Endothelial cell of umbilical vein (primary cell): ENCODE results near the gene NFIL3. TPM values are rescaled to one million over a fixed set of nuclear protein-coding genes. Genes with fewer than 3 reads are reported as not detected.

Source experiments
- BruUV-seq: library from RNA; stranded (reverse); fragments of 400-500 nt; replicated peaks from 2 replicates; lab custom pipeline; 2021; lab: Mats Ljungman, UMichigan
- CTCF ChIA-PET: fragments of 300-600, 350-600 bp; sonication (Branson Sonifier 250); formaldehyde crosslinking; loops from one replicate; lab custom pipeline; 2021; ENCODE audit warnings: antibody characterized with exemption, inconsistent platforms; lab: Charles Lee
- POLR2A ChIA-PET: fragments of 300-600, 350-600 bp; sonication (Branson Sonifier 250); formaldehyde crosslinking; loops from one replicate; lab custom pipeline; 2021; ENCODE audit warnings: antibody characterized with exemption, inconsistent platforms; lab: Charles Lee
- DNase-seq: peaks from one replicate; pipeline ENCODE4 v3.0.0-alpha.2; 2011; ENCODE audit warnings: low read depth, low spot score
- FAIRE-seq: peaks from 2 replicates; lab custom pipeline; 2011; peaks lifted over from hg19 to GRCh38; lab: Jason Lieb, UNC
- H2AFZ ChIP-seq: 2 replicates; pipeline ENCODE4 v1.6.0; 2012; ENCODE audit warnings: low read depth, low read length, control low read depth, inconsistent platforms
- H3K27ac ChIP-seq: 2 replicates; pipeline ENCODE4 v1.5.1; 2011; ENCODE audit warnings: low read depth, mild to moderate bottlenecking, control low read depth, low read length, moderate library complexity; ENCODE audit not compliant: insufficient read depth
- H3K27me3 ChIP-seq, 2 experiments: 2 replicates each; pipeline versions ENCODE4 v1.6.0 to v1.6.1; 2011; ENCODE audit warnings: low read length in 2 of 2, mixed read lengths in 1 of 2; ENCODE audit not compliant: control insufficient read depth in 2 of 2, insufficient read depth in 2 of 2
- H3K36me3 ChIP-seq, 2 experiments: 2 replicates in 1 of 2; 3 replicates in 1 of 2; pipeline ENCODE4 v1.5.1; 2011; ENCODE audit warnings: low read length in 2 of 2, mild to moderate bottlenecking in 1 of 2, moderate library complexity in 1 of 2; ENCODE audit not compliant: control insufficient read depth in 2 of 2, insufficient read depth in 2 of 2; ENCODE audit errors: extremely low read depth in 1 of 2
- H3K4me1 ChIP-seq: 3 replicates; pipeline ENCODE4 v1.5.1; 2011; ENCODE audit warnings: mild to moderate bottlenecking, low read length; ENCODE audit not compliant: control insufficient read depth, insufficient read depth; ENCODE audit errors: extremely low read depth
- H3K4me2 ChIP-seq: 2 replicates; pipeline ENCODE4 v1.6.1; 2011; ENCODE audit warnings: low read length, control low read depth, mixed read lengths; ENCODE audit not compliant: insufficient read depth
- H3K4me3 ChIP-seq, 3 experiments: fragments of 200-600 bp in 1 of 3; sonication (generic), shearing (Covaris generic) in 1 of 3; replicated peaks in 1 of 3; 2 replicates each; pipeline ENCODE4 v1.5.1; 2011 to 2016; ENCODE audit warnings: control low read depth in 3 of 3, low read length in 3 of 3, mild to moderate bottlenecking in 2 of 3, inconsistent platforms in 1 of 3, low read depth in 1 of 3, moderate library complexity in 1 of 3; ENCODE audit not compliant: insufficient read depth in 1 of 3
- H3K79me2 ChIP-seq: 2 replicates; pipeline ENCODE4 v1.6.0; 2012; ENCODE audit warnings: low read length, inconsistent platforms; ENCODE audit not compliant: control insufficient read depth, insufficient read depth
- H3K9ac ChIP-seq: replicated peaks from 2 replicates; pipeline ENCODE3; 2011; ENCODE audit warnings: low read length, control low read depth; ENCODE audit not compliant: insufficient read depth; ENCODE audit errors: extremely low read depth
- H3K9me1 ChIP-seq: replicated peaks from 3 replicates; pipeline ENCODE4 v1.6.0; 2011; ENCODE audit warnings: mild to moderate bottlenecking, low read length; ENCODE audit not compliant: control insufficient read depth, insufficient read depth; ENCODE audit errors: extremely low read depth
- H3K9me3 ChIP-seq: replicated peaks from 2 replicates; pipeline ENCODE4 v1.5.1; 2012; ENCODE audit warnings: low read length, inconsistent platforms; ENCODE audit not compliant: control insufficient read depth, insufficient read depth
- H4K20me1 ChIP-seq: replicated peaks from 2 replicates; pipeline ENCODE3; 2011; ENCODE audit warnings: mild to moderate bottlenecking, low read length; ENCODE audit not compliant: control insufficient read depth, insufficient read depth; ENCODE audit errors: extremely low read depth
- CTCF ChIP-seq, 2 donors: IDR thresholded peaks; 1 replicate in 1 of 2; 2 replicates in 1 of 2; pipeline ENCODE4 v1.5.1; 2011; ENCODE audit warnings: low read length in 2 of 2, mild to moderate bottlenecking in 2 of 2, moderate library complexity in 2 of 2, control low read depth in 1 of 2, inconsistent platforms in 1 of 2, low read depth in 1 of 2; ENCODE audit not compliant: insufficient read depth in 1 of 2; ENCODE audit errors: extremely low read depth in 1 of 2
- EZH2 ChIP-seq: IDR thresholded peaks from 2 replicates; pipeline ENCODE4 v1.6.1; 2012; ENCODE audit warnings: borderline replicate concordance, low read depth, mild to moderate bottlenecking, moderate library complexity, low read length, inconsistent platforms; ENCODE audit not compliant: severe bottlenecking
- FOS ChIP-seq: IDR thresholded peaks from 2 replicates; pipeline ENCODE4 v1.6.1; 2011; ENCODE audit warnings: mild to moderate bottlenecking, low read length, moderate library complexity, borderline replicate concordance; ENCODE audit not compliant: insufficient read depth
- GATA2 ChIP-seq: IDR thresholded peaks from 2 replicates; pipeline ENCODE4 v1.7.0; 2011; ENCODE audit warnings: low read depth, mild to moderate bottlenecking, moderate library complexity, mixed read lengths, low read length; ENCODE audit not compliant: insufficient read length, insufficient read depth
- JUN ChIP-seq: IDR thresholded peaks from 2 replicates; pipeline ENCODE4 v1.6.1; 2011; ENCODE audit warnings: borderline replicate concordance, low read depth; ENCODE audit not compliant: insufficient read length, insufficient read depth
- MAX ChIP-seq: IDR thresholded peaks from 2 replicates; pipeline ENCODE4 v1.6.1; 2011; ENCODE audit not compliant: insufficient read depth, insufficient read length
- MYC ChIP-seq: IDR thresholded peaks from one replicate; pipeline ENCODE4 v1.6.1; 2011; ENCODE audit warnings: mild to moderate bottlenecking, low read depth, low read length
- POLR2A ChIP-seq: IDR thresholded peaks from 2 replicates; pipeline ENCODE4 v1.6.1; 2012; ENCODE audit warnings: low read depth, mild to moderate bottlenecking, control low read depth, low read length
- POLR2AphosphoS5 ChIP-seq: IDR thresholded peaks from 2 replicates; pipeline ENCODE4 v1.6.1; 2012; ENCODE audit warnings: low read depth, mild to moderate bottlenecking, control low read depth, low read length, moderate library complexity; ENCODE audit not compliant: insufficient read depth
- dilution Hi-C: fragments of 300-500 bp; cut with MboI; formaldehyde crosslinking; loops from one replicate; pipeline ENCODE4 v1.15.0; 2019; ENCODE audit warnings: low sequenced_read_pairs; ENCODE audit not compliant: extremely low pct_ligation_motif_present
- intact Hi-C: fragments of 100-400 bp; cut with micrococcal nuclease; formaldehyde crosslinking; loops from one replicate; pipeline ENCODE4 v1.10.0; 2022
- polyA plus RNA-seq, 4 experiments: library from polyadenylated mRNA; depleted of rRNA in 3 of 4; stranded (reverse) in 3 of 4; unstranded in 1 of 4; fragments of >200 nt; gene quantifications; 2 replicates each; pipeline versions ENCODE4 v1.2.1 to v1.2.3, GENCODE V29; 2011 to 2012; ENCODE audit warnings: missing spikeins in 1 of 4
- total RNA-seq: library from RNA; stranded (reverse); gene quantifications from 2 replicates; pipeline ENCODE4 v1.2.3, GENCODE V29; 2021

The NFIL3 gene
- total and polyA plus RNA-seq, 2 donors (not counting 3 experiments of a cell fraction or from before 2014, with no cell fraction given) = 2.9 to 10.5 TPM

- no TSS peak for BruUV-seq
- DNase-seq (peak; percentile 66), FAIRE-seq (peak; percentile 97)
- Histone ChIP-seq H3K9me1 (no peaks in the 10 kb centered on the region), H3K27me3 (peaks cover 0 to 3% of the 10 kb centered on the region in 2 experiments), H4K20me1 (no peaks in the 10 kb centered on the region), H3K27ac (peak overlapping the region; percentile 40), H3K9me3 (no peaks in the 10 kb centered on the region), H3K36me3 (no peaks in the 10 kb centered on the region), H2AFZ (peak overlapping the region; percentile 57), H3K4me2 (peak overlapping the region; percentile 55), H3K9ac (no peak overlapping the region), H3K4me3 (no peak overlapping the region), H3K79me2 (no peaks in the 10 kb centered on the region), H3K4me1 (peaks cover 12% of the 10 kb centered on the region)
- TF ChIP-seq POLR2A (no peak), EZH2 (no peak), GATA2 (no peak), FOS (peak; percentile 81), JUN (peak; percentile 80), MAX (no peak), POLR2AphosphoS5 (no peak), MYC (no peak), CTCF (IDR thresholded peaks at IDR 0.05; ENCODE audit: extremely low read depth in 1 of 2, insufficient read depth in 1 of 2, low read depth in 1 of 2, low read length in 2 of 2) (no peak)
- ChIA-PET POLR2A (no interaction called here), CTCF (interaction anchor here (1.4 to 2.5 kb wide), 2 partner anchors 9 to 28 kb away, joined by 5 to 8 read pairs; partner anchors contain the start of gene NFIL3)
- intact Hi-C loops (no loop called here), dilution Hi-C loops (no loop called here)
Observed at GRCh38 chr9:91395553-91396471, 27.8 kb downstream of the NFIL3 start.
